ENCODE data around the gene NISCH. TPM values are rescaled to one million over a fixed set of nuclear protein-coding genes. Genes with fewer than 3 reads are reported as not detected.

NISCH gene
- total and polyA plus RNA-seq, 2 experiments from 2014 or later, result 18.4 to 76.4 TPM

GRCh38 chr3:52437326-52438103, 17.9 kb upstream of the NISCH start:
- no peak for ATAC-seq
- no peak overlapping the region for H3K4me3 Mint-ChIP-seq
- no peak for DNase-seq (ENCODE audit: low spot score)

More at GRCh38 chr3:52437326-52438103, 17.9 kb upstream of the NISCH start:
- Mint-ChIP-seq H3K36me3 (ENCODE audit: low read depth) (no peaks in the 10 kb centered on the region; the same call in 2 of the 3 replicates), H3K27ac (no peak overlapping the region), H3K27me3 (ENCODE audit: insufficient read depth, low read depth, poor library complexity) (peaks cover 8% of the 10 kb centered on the region), H3K4me1 (peaks cover 11% of the 10 kb centered on the region), H3K9me3 (no peaks in the 10 kb centered on the region)
- H3K27ac ChIP-seq (ENCODE audit: low read depth), result no peak overlapping the region
- no peaks in the 10 kb centered on the region for H4K20me1 ChIP-seq (replicated peaks; ENCODE audit: insufficient read depth)
- H3K4me2 ChIP-seq, result no peak overlapping the region
- H3K27me3 ChIP-seq (ENCODE audit: insufficient read depth), result no peaks in the 10 kb centered on the region
- H3K79me2 ChIP-seq (replicated peaks; ENCODE audit: insufficient read depth), result no peaks in the 10 kb centered on the region
- no peak overlapping the region for H3K4me3 ChIP-seq
- H3K9me2 ChIP-seq (ENCODE audit: insufficient read depth), result no peaks in the 10 kb centered on the region
- H3K36me3 ChIP-seq (ENCODE audit: insufficient read depth), result no peaks in the 10 kb centered on the region
- no peaks in the 10 kb centered on the region for H3K4me1 ChIP-seq (ENCODE audit: insufficient read depth)
- no peak overlapping the region for H2AFZ ChIP-seq
- TF ChIP-seq CTCF (conservative IDR thresholded peaks at IDR 0.05; ENCODE audit: low read depth in 2 of 2) (no peak), ZNF331 (CRISPR knock-in tag; IDR thresholded peaks at IDR 0.05; ENCODE audit: low read depth) (no peak), REST (IDR thresholded peaks at IDR 0.05; ENCODE audit: unreplicated experiment) (no peak), ZNF114 (CRISPR knock-in tag; IDR thresholded peaks at IDR 0.05) (no peak), POLR2AphosphoS5 (IDR thresholded peaks at IDR 0.05; ENCODE audit: low read depth) (no peak)
- H3F3A ChIP-seq (replicated peaks; ENCODE audit: low read depth), result no peaks in the 10 kb centered on the region

Data from GM23338 (cell line).